ENCODE results near the gene TMEM270. TPM values are rescaled to one million over a fixed set of nuclear protein-coding genes. Genes with fewer than 3 reads are reported as not detected.

The TMEM270 gene
- total RNA-seq, 4 donors from 2014 or later = not detected

GRCh38 chr7:73829921-73830680 is 30.9 kb upstream of the TMEM270 start:
- no peaks in the 10 kb centered on the region for H3K9me3 ChIP-seq
- peaks cover 16 to 75% (median 32%) of the 10 kb centered on the region in 3 donors for H3K4me1 ChIP-seq
- peak overlapping the region in 2 of 4 donors; percentile 7 to 59 for H3K4me3 ChIP-seq
- TF ChIP-seq CTCF (IDR thresholded peaks at IDR 0.05) (no peak), POLR2A (IDR thresholded peaks at IDR 0.05) (no peak)
- intact Hi-C loops (cut with DNase I) = no loop called here
- H3K36me3 ChIP-seq = no peaks in the 10 kb centered on the region
- peaks cover 0 to 30% (median 0%) of the 10 kb centered on the region in 4 donors for H3K27me3 ChIP-seq
- WGBS, 2 donors = 68 to 73% methylated on average over 7 to 11 of the region's 13 CpGs
- DNase-seq = no peak
- peak overlapping the region; percentile 68 to 94 (median 90) for H3K27ac ChIP-seq

GRCh38 chr7:73830681-73831583 is 30.0 kb upstream of the TMEM270 start, which contains the start of gene CLDN4:
CLDN4 (plus strand) TSS chr7:73830996; CDS start chr7:73831202, 206 bp downstream.
- TF ChIP-seq CTCF (IDR thresholded peaks at IDR 0.05) = no peak
- peak in 2 of 4 donors; percentile 54 to 65 for TF ChIP-seq POLR2A (IDR thresholded peaks at IDR 0.05)
- Histone ChIP-seq H3K4me1 (peaks cover 16 to 74% (median 32%) of the 10 kb centered on the region in 3 donors), H3K27me3 (peaks cover 0 to 30% (median 0%) of the 10 kb centered on the region in 4 donors), H3K36me3 (no peaks in the 10 kb centered on the region), H3K27ac (peak within 1 kb of the TSS; percentile 86 to 94 (median 90)), H3K4me3 (peak within 1 kb of the TSS; percentile 38 to 59 (median 54)), H3K9me3 (no peaks in the 10 kb centered on the region)
- WGBS, 2 donors = 38 to 66% methylated on average over 12 to 17 of the region's 42 CpGs
- no peak for DNase-seq
- intact Hi-C loops (cut with DNase I) = no loop called here

GRCh38 chr7:73831584-73831833 is 29.4 kb upstream of the TMEM270 start:
- no peak for TF ChIP-seq CTCF (IDR thresholded peaks at IDR 0.05)
- no peak for TF ChIP-seq POLR2A (IDR thresholded peaks at IDR 0.05)
- 80 to 92% methylated on average over 1 to 4 of the region's 16 CpGs for WGBS, 2 donors

GRCh38 chr7:73831834-73832651 is 28.9 kb upstream of the TMEM270 start:
- Histone ChIP-seq H3K27ac (peak overlapping the region; percentile 86 to 94 (median 90)), H3K9me3 (no peaks in the 10 kb centered on the region), H3K4me3 (peak overlapping the region; percentile 38 to 59 (median 54)), H3K27me3 (peaks cover 0 to 30% (median 0%) of the 10 kb centered on the region in 4 donors), H3K36me3 (no peaks in the 10 kb centered on the region), H3K4me1 (peaks cover 16 to 69% (median 32%) of the 10 kb centered on the region in 3 donors)
- no peak for DNase-seq
- TF ChIP-seq POLR2A (IDR thresholded peaks at IDR 0.05) (peak in 3 of 4 donors; percentile 34 to 50 (median 35)), CTCF (IDR thresholded peaks at IDR 0.05) (no peak)
- 40 to 54% methylated on average over 1 to 6 of the region's 16 CpGs for WGBS, 2 donors
- intact Hi-C loops (cut with DNase I) = no loop called here

More at GRCh38 chr7:73831584-73831833, 29.4 kb upstream of the TMEM270 start:
- no peak for DNase-seq
- peaks cover 0 to 30% (median 0%) of the 10 kb centered on the region in 4 donors for H3K27me3 ChIP-seq
- H3K36me3 ChIP-seq = no peaks in the 10 kb centered on the region
- peak overlapping the region; percentile 86 to 94 (median 90) for H3K27ac ChIP-seq
- H3K4me1 ChIP-seq = peaks cover 16 to 74% (median 32%) of the 10 kb centered on the region in 3 donors
- H3K9me3 ChIP-seq = no peaks in the 10 kb centered on the region
- intact Hi-C loops (cut with DNase I) = no loop called here
- H3K4me3 ChIP-seq = peak overlapping the region; percentile 38 to 59 (median 54)
